Spleen (tissue), 11 donors: ENCODE data around the gene CACNA2D3. TPM values are rescaled to one million over a fixed set of nuclear protein-coding genes. Genes with fewer than 3 reads are reported as not detected.

ENCODE experiments used
- DNase-seq: peaks from one replicate; pipeline ENCODE4 v3.0.0-alpha.2; 2020
- H3K27ac ChIP-seq, 8 donors: fragments of 200-600 bp; sonication (generic) in 7 of 8; 1 replicate in 4 of 8; 2 replicates in 4 of 8; pipeline versions ENCODE4 v1.5.0 to v1.8.0; 2016 to 2021; ENCODE audit warnings: inconsistent platforms in 4 of 8, mild to moderate bottlenecking in 4 of 8, moderate library complexity in 1 of 8
- H3K27me3 ChIP-seq, 7 donors: fragments of 200-600 bp; sonication (generic) in 6 of 7; replicated peaks in 1 of 7; 1 replicate in 4 of 7; 2 replicates in 3 of 7; pipeline versions ENCODE4 v1.5.0 to v1.8.0; 2016 to 2021; ENCODE audit warnings: inconsistent platforms in 3 of 7, mild to moderate bottlenecking in 1 of 7
- H3K36me3 ChIP-seq, 6 donors: fragments of 200-600 bp; sonication (generic) in 5 of 6; 1 replicate in 4 of 6; 2 replicates in 2 of 6; pipeline versions ENCODE4 v1.5.0 to v1.8.0; 2016 to 2021; ENCODE audit warnings: inconsistent platforms in 2 of 6
- H3K4me1 ChIP-seq, 6 donors: fragments of 200-600 bp; sonication (generic) in 5 of 6; 1 replicate in 3 of 6; 2 replicates in 3 of 6; pipeline versions ENCODE4 v1.5.0 to v1.8.0; 2016 to 2021; ENCODE audit warnings: inconsistent platforms in 3 of 6
- H3K4me3 ChIP-seq, 8 donors: fragments of 200-600 bp; sonication (generic) in 7 of 8; 1 replicate in 4 of 8; 2 replicates in 4 of 8; pipeline versions ENCODE4 v1.5.0 to v1.8.0; 2016 to 2021; ENCODE audit warnings: inconsistent platforms in 4 of 8, mild to moderate bottlenecking in 4 of 8, moderate library complexity in 2 of 8
- H3K9me3 ChIP-seq, 8 donors: fragments of 200-600 bp; sonication (generic) in 7 of 8; 1 replicate in 4 of 8; 2 replicates in 4 of 8; pipeline versions ENCODE4 v1.5.0 to v1.8.0; 2016 to 2021; ENCODE audit warnings: inconsistent platforms in 4 of 8
- CTCF ChIP-seq, 11 experiments: fragments of 200-600 bp in 7 of 11; fragments of 450-650 bp in 4 of 11; sonication (generic) in 4 of 11; IDR thresholded peaks in 8 of 11; conservative IDR thresholded peaks in 3 of 11; 1 replicate in 7 of 11; 2 replicates in 4 of 11; pipeline versions ENCODE4 v1.4.0 to v1.8.0; 2016 to 2021; ENCODE audit warnings: antibody characterized with exemption in 11 of 11, inconsistent platforms in 4 of 11, mild to moderate bottlenecking in 1 of 11
- POLR2A ChIP-seq, 3 donors: fragments of 450-650 bp; IDR thresholded peaks; one replicate each; pipeline ENCODE4 v1.5.1; 2017; ENCODE audit warnings: antibody characterized with exemption in 3 of 3, mild to moderate bottlenecking in 1 of 3
- POLR2AphosphoS5 ChIP-seq, 3 donors: sonication (generic); formaldehyde crosslinking; IDR thresholded peaks; one replicate each; pipeline ENCODE4 v1.5.1; 2017; ENCODE audit warnings: antibody characterized with exemption in 3 of 3
- WGBS, 5 donors: extraction: QIAGEN DNeasy Blood & Tissue Kit in 3 of 5; methylation state at CpG; one replicate each; pipeline versions ENCODE4 v1.1.5 to v1.1.7; 2013 to 2018; 5-methylcytosine and 5-hydroxymethylcytosine counted together
- intact Hi-C: fragments of 100-400 bp; cut with DNase I; formaldehyde crosslinking; loops from one replicate; pipeline ENCODE4 v1.15.0; 2023; ENCODE audit warnings: low total_unique reads
- polyA plus RNA-seq, 3 donors: library from polyadenylated mRNA; stranded (reverse); fragments of 200-250 nt; gene quantifications; one replicate each; pipeline ENCODE4 v1.2.1, GENCODE V29; 2013
- total RNA-seq, 7 donors: library from RNA; depleted of rRNA in 3 of 7; stranded (reverse); fragments of >200 nt in 3 of 7; fragmentation: NEBNext Ultra II Directional in 4 of 7; extraction: Animal tissue kit (Norgen Biotek cat#: 25700) in 4 of 7; gene quantifications; one replicate each; pipeline versions ENCODE4 v1.1.0 to v1.2.1, GENCODE V29; 2016 to 2021
- donor health status: healthy with polysubstance abuse.
- donor health status: DM: no; HTN: no; CAD: no; lungs with moderate emphysema.
- donor health status: DM: no; HTN: no; CAD: no.
- donor health status: Bipolar disorder and iron deficiency.
- donor health status: healthy.
- donor health status: DM: no; HTN: no; CAD: no.
- donor health status: DM: yes; HTN: yes; CAD: no.

CACNA2D3 gene
- total and polyA plus RNA-seq, 10 donors = 0.83 to 4.9 (median 2.9) TPM

- Histone ChIP-seq H3K27ac (no peak overlapping the region), H3K27me3 (no peaks in the 10 kb centered on the region), H3K9me3 (peaks cover 0 to 4% (median under 1%) of the 10 kb centered on the region in 8 donors), H3K4me1 (no peaks in the 10 kb centered on the region), H3K4me3 (no peak overlapping the region), H3K36me3 (no peaks in the 10 kb centered on the region)
- no peak for TF ChIP-seq POLR2A (IDR thresholded peaks at IDR 0.05)
- no peak for TF ChIP-seq POLR2AphosphoS5 (IDR thresholded peaks at IDR 0.05)
- TF ChIP-seq CTCF (IDR thresholded peaks at IDR 0.05 in 8 of 11, conservative IDR thresholded peaks at IDR 0.05 in 3 of 11) = no peak
- intact Hi-C loops = no loop called here
- WGBS, 5 donors = 84 to 91% (median 87%) methylated on average over 1 of the region's 1 CpG
- DNase-seq = no peak
Observed at GRCh38 chr3:54720604-54721003, 598.3 kb downstream of the CACNA2D3 start.

- H3K9me3 ChIP-seq = peaks cover 0 to 27% (median 17%) of the 10 kb centered on the region in 8 donors
- H3K4me3 ChIP-seq = no peak overlapping the region
- 62 to 75% (median 72%) methylated on average over 10 of the region's 10 CpGs for WGBS, 5 donors
- H3K4me1 ChIP-seq = no peaks in the 10 kb centered on the region
- H3K36me3 ChIP-seq = no peaks in the 10 kb centered on the region
- H3K27ac ChIP-seq = no peak overlapping the region
- TF ChIP-seq POLR2AphosphoS5 (IDR thresholded peaks at IDR 0.05) = no peak
- TF ChIP-seq POLR2A (IDR thresholded peaks at IDR 0.05) = no peak
- no peak for TF ChIP-seq CTCF (IDR thresholded peaks at IDR 0.05 in 8 of 11, conservative IDR thresholded peaks at IDR 0.05 in 3 of 11)
- DNase-seq = no peak
- intact Hi-C loops = no loop called here
- H3K27me3 ChIP-seq = no peaks in the 10 kb centered on the region
Observed at GRCh38 chr3:54731732-54732445, 609.5 kb downstream of the CACNA2D3 start.

- H3K27me3 ChIP-seq = no peaks in the 10 kb centered on the region
- 71 to 86% (median 78%) methylated on average over 11 of the region's 11 CpGs for WGBS, 5 donors
- H3K4me1 ChIP-seq = no peaks in the 10 kb centered on the region
- intact Hi-C loops = no loop called here
- peaks cover 0 to 12% (median 7%) of the 10 kb centered on the region in 8 donors for H3K9me3 ChIP-seq
- no peaks in the 10 kb centered on the region for H3K36me3 ChIP-seq
- no peak overlapping the region for H3K27ac ChIP-seq
- no peak for TF ChIP-seq CTCF (IDR thresholded peaks at IDR 0.05 in 8 of 11, conservative IDR thresholded peaks at IDR 0.05 in 3 of 11)
- TF ChIP-seq POLR2AphosphoS5 (IDR thresholded peaks at IDR 0.05) = no peak
- no peak for TF ChIP-seq POLR2A (IDR thresholded peaks at IDR 0.05)
- no peak overlapping the region for H3K4me3 ChIP-seq
- DNase-seq = no peak
Observed at GRCh38 chr3:54733106-54734006, 611.0 kb downstream of the CACNA2D3 start.

- 70 to 91% (median 79%) methylated on average over 1 of the region's 1 CpG for WGBS, 5 donors
- Histone ChIP-seq H3K9me3 (no peaks in the 10 kb centered on the region), H3K27me3 (no peaks in the 10 kb centered on the region), H3K27ac (no peak overlapping the region), H3K4me1 (no peaks in the 10 kb centered on the region), H3K36me3 (no peaks in the 10 kb centered on the region), H3K4me3 (no peak overlapping the region)
- DNase-seq = no peak
- intact Hi-C loops = no loop called here
- TF ChIP-seq POLR2A (IDR thresholded peaks at IDR 0.05) (no peak), CTCF (IDR thresholded peaks at IDR 0.05 in 8 of 11, conservative IDR thresholded peaks at IDR 0.05 in 3 of 11) (no peak), POLR2AphosphoS5 (IDR thresholded peaks at IDR 0.05) (no peak)
Observed at GRCh38 chr3:54736459-54736858, 614.1 kb downstream of the CACNA2D3 start.
